ENCODE measurements around the gene KRTAP3-2. TPM values are rescaled to one million over a fixed set of nuclear protein-coding genes. Genes with fewer than 3 reads are reported as not detected.
A peak's percentile ranks its signal among the peaks of the same experiment; 100 is the strongest.

The KRTAP3-2 gene
- total RNA-seq, 1 experiment from 2014 or later, result not detected

DNA sequence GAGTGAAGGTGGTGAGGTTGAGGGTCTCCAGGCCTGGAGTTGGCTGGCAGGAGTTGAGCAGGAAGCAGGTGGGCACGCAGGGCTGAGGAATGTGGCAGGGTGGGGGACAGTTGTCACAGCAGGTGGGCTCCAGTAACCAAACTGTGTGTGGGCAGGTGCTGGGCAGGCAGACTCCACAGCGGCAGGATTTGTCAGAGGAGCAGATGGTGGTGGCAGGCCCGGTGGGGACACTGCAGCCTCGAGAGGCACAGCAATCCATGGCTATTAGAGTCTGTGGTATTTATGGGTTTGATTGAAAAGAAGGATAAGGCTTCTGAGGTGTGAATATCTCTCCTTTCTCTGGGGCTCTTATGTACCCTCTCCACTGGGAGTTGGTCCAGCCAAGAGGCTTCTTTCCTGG lies 5.9 kb downstream of the KRTAP3-2 start, which contains the start of gene KRTAP3-3:
KRTAP3-3 (minus strand) TSS at position 326 of the 400 bp plus-strand sequence; CDS start at position 259, 67 bp downstream.
- H3K9ac ChIP-seq (ENCODE audit: low read length), result no peak within 1 kb of the TSS
- BruUV-seq (replicated peaks), result no TSS peak
- ChIA-PET RAD21 (ENCODE audit: low non-redundant PET in 1 of 2, low total read pairs in 2 of 2, uncharacterized antibody in 2 of 2, unreplicated experiment in 2 of 2) (no interaction called here), POLR2A (no interaction called here), CTCF (no interaction called here)
- TF ChIP-seq FOSL1 (IDR thresholded peaks at IDR 0.05; ENCODE audit: low read depth) (no peak), CEBPB (IDR thresholded peaks at IDR 0.05; ENCODE audit: low read depth) (no peak), TCF7L2 (IDR thresholded peaks at IDR 0.05; ENCODE audit: borderline replicate concordance, extremely low read depth, insufficient read depth, insufficient read length) (no peak), EZH2 (IDR thresholded peaks at IDR 0.05) (no peak), JUND (IDR thresholded peaks at IDR 0.05) (no peak), POLR2A (IDR thresholded peaks at IDR 0.05; ENCODE audit: borderline replicate concordance, extremely low read depth, insufficient read depth, insufficient read length) (no peak), SP1 (IDR thresholded peaks at IDR 0.05; ENCODE audit: low read depth) (no peak), POLR2AphosphoS5 (IDR thresholded peaks at IDR 0.05; ENCODE audit: low read depth, low read length) (no peak), EZH2phosphoT487 (IDR thresholded peaks at IDR 0.05; ENCODE audit: borderline replicate concordance) (no peak), SRF (IDR thresholded peaks at IDR 0.05; ENCODE audit: low read depth) (no peak)
- TF ChIP-seq, protein P1, sequence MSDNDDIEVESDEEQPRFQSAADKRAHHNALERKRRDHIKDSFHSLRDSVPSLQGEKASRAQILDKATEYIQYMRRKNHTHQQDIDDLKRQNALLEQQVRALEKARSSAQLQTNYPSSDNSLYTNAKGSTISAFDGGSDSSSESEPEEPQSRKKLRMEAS (IDR thresholded peaks at IDR 0.05), result no peak
- TF ChIP-seq, protein P2, sequence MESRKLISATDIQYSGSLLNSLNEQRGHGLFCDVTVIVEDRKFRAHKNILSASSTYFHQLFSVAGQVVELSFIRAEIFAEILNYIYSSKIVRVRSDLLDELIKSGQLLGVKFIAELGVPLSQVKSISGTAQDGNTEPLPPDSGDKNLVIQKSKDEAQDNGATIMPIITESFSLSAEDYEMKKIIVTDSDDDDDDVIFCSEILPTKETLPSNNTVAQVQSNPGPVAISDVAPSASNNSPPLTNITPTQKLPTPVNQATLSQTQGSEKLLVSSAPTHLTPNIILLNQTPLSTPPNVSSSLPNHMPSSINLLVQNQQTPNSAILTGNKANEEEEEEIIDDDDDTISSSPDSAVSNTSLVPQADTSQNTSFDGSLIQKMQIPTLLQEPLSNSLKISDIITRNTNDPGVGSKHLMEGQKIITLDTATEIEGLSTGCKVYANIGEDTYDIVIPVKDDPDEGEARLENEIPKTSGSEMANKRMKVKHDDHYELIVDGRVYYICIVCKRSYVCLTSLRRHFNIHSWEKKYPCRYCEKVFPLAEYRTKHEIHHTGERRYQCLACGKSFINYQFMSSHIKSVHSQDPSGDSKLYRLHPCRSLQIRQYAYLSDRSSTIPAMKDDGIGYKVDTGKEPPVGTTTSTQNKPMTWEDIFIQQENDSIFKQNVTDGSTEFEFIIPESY (IDR thresholded peaks at IDR 0.05; ENCODE audit: extremely low read depth, insufficient replicate concordance, low read length), result no peak
- TF ChIP-seq, protein P3, sequence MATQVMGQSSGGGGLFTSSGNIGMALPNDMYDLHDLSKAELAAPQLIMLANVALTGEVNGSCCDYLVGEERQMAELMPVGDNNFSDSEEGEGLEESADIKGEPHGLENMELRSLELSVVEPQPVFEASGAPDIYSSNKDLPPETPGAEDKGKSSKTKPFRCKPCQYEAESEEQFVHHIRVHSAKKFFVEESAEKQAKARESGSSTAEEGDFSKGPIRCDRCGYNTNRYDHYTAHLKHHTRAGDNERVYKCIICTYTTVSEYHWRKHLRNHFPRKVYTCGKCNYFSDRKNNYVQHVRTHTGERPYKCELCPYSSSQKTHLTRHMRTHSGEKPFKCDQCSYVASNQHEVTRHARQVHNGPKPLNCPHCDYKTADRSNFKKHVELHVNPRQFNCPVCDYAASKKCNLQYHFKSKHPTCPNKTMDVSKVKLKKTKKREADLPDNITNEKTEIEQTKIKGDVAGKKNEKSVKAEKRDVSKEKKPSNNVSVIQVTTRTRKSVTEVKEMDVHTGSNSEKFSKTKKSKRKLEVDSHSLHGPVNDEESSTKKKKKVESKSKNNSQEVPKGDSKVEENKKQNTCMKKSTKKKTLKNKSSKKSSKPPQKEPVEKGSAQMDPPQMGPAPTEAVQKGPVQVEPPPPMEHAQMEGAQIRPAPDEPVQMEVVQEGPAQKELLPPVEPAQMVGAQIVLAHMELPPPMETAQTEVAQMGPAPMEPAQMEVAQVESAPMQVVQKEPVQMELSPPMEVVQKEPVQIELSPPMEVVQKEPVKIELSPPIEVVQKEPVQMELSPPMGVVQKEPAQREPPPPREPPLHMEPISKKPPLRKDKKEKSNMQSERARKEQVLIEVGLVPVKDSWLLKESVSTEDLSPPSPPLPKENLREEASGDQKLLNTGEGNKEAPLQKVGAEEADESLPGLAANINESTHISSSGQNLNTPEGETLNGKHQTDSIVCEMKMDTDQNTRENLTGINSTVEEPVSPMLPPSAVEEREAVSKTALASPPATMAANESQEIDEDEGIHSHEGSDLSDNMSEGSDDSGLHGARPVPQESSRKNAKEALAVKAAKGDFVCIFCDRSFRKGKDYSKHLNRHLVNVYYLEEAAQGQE (IDR thresholded peaks at IDR 0.05; ENCODE audit: low read depth), result no peak
- H3K9me2 ChIP-seq (ENCODE audit: insufficient read depth), result no peaks in the 10 kb centered on the region; the same call in 1 of the 2 replicates
- peaks cover 5 to 19% of the 10 kb centered on the region in 2 experiments; a peak in 3 of 4 replicates for H3K4me1 ChIP-seq (ENCODE audit: control insufficient read depth in 1 of 2, insufficient read depth in 2 of 2, low read length in 2 of 2)
- no peak for ATAC-seq
- no peak within 1 kb of the TSS for H3K4me2 ChIP-seq (ENCODE audit: low read length)
- DNase-seq (ENCODE audit: low read depth, low spot score), result no peak
- H3K79me2 ChIP-seq (ENCODE audit: insufficient read depth, low read length), result no peaks in the 10 kb centered on the region
- H2AFZ ChIP-seq (ENCODE audit: low read depth, low read length, poor library complexity, severe bottlenecking), result peak within 1 kb of the TSS; percentile 66
- H3K9me3 ChIP-seq (ENCODE audit: control insufficient read depth in 1 of 2, insufficient read depth in 1 of 2, low read depth in 1 of 2, low read length in 2 of 2), result peaks cover 0 to 11% of the 10 kb centered on the region in 2 experiments; a peak in 1 of 4 replicates
- no peaks in the 10 kb centered on the region for H3K27me3 ChIP-seq (ENCODE audit: insufficient read depth, low read length)
- H3K36me3 ChIP-seq (ENCODE audit: control insufficient read depth in 1 of 2, insufficient read depth in 2 of 2, low read length in 2 of 2), result no peaks in the 10 kb centered on the region
- H4K20me1 ChIP-seq (ENCODE audit: insufficient read depth), result no peaks in the 10 kb centered on the region
- no peak within 1 kb of the TSS for H3K27ac ChIP-seq (ENCODE audit: low read depth, low read length)
- intact Hi-C loops (cut with micrococcal nuclease), result no loop called here
- no peak within 1 kb of the TSS for H3K4me3 ChIP-seq (replicated peaks in 1 of 2; ENCODE audit: low read depth in 1 of 2, low read length in 2 of 2)

All from HCT116 (cell line).